Uterus (tissue), 4 donors: Measurements from ENCODE around the gene GINM1. TPM values are rescaled to one million over a fixed set of nuclear protein-coding genes. Genes with fewer than 3 reads are reported as not detected.
A peak's percentile ranks its signal among the peaks of the same experiment; 100 is the strongest.

ENCODE experiments used
- DNase-seq, 2 donors: peaks; one replicate each; pipeline ENCODE4 v3.0.0-alpha.2; 2019 to 2020
- H3K27ac ChIP-seq, 2 donors: fragments of 200-600 bp; sonication (generic); 1 replicate in 1 of 2; 2 replicates in 1 of 2; pipeline ENCODE4 v1.5.1; 2016 to 2018
- H3K27me3 ChIP-seq, 2 donors: fragments of 200-600 bp; sonication (generic); one replicate each; pipeline ENCODE4 v1.5.1; 2018 to 2019; ENCODE audit warnings: control low read depth in 1 of 2
- H3K36me3 ChIP-seq, 2 donors: fragments of 200-600 bp; sonication (generic); one replicate each; pipeline ENCODE4 v1.5.1; 2019; ENCODE audit warnings: control low read depth in 1 of 2
- H3K4me1 ChIP-seq, 2 donors: fragments of 200-600 bp; sonication (generic); one replicate each; pipeline ENCODE4 v1.5.1; 2018 to 2019; ENCODE audit warnings: control low read depth in 1 of 2
- H3K4me3 ChIP-seq, 2 donors: fragments of 200-600 bp; sonication (generic); 1 replicate in 1 of 2; 2 replicates in 1 of 2; pipeline ENCODE4 v1.5.1; 2018 to 2019; ENCODE audit warnings: mild to moderate bottlenecking in 1 of 2
- H3K9me3 ChIP-seq, 2 donors: fragments of 200-600 bp; sonication (generic); one replicate each; pipeline ENCODE4 v1.5.1; 2019; ENCODE audit warnings: control low read depth in 1 of 2
- CTCF ChIP-seq, 4 experiments: fragments of 200-600 bp in 2 of 4; fragments of 450-650 bp in 2 of 4; sonication (generic) in 2 of 4; IDR thresholded peaks; one replicate each; pipeline ENCODE4 v1.5.1; 2016 to 2019; ENCODE audit warnings: antibody characterized with exemption in 4 of 4, mild to moderate bottlenecking in 2 of 4, moderate library complexity in 1 of 4
- POLR2A ChIP-seq, 2 donors: fragments of 450-650 bp; IDR thresholded peaks; one replicate each; pipeline ENCODE4 v1.6.1; 2016; ENCODE audit warnings: antibody characterized with exemption in 2 of 2, mild to moderate bottlenecking in 1 of 2, moderate library complexity in 1 of 2
- intact Hi-C: fragments of 100-400 bp; cut with DNase I; formaldehyde crosslinking; loops from one replicate; pipeline ENCODE4 v1.15.1; 2023; ENCODE audit warnings: low total_unique reads
- total RNA-seq, 4 donors: library from RNA; depleted of rRNA in 3 of 4; stranded (reverse); fragments of >200 nt in 3 of 4; gene quantifications; one replicate each; pipeline versions ENCODE4 v1.1.0 to v1.2.4, GENCODE V29; 2014 to 2023
- donor health status: DM: yes; HTN: yes; CAD: no.

Gene GINM1
- total RNA-seq, 4 donors from 2014 or later, result 16.1 to 83.7 (median 75.3) TPM

DNA sequence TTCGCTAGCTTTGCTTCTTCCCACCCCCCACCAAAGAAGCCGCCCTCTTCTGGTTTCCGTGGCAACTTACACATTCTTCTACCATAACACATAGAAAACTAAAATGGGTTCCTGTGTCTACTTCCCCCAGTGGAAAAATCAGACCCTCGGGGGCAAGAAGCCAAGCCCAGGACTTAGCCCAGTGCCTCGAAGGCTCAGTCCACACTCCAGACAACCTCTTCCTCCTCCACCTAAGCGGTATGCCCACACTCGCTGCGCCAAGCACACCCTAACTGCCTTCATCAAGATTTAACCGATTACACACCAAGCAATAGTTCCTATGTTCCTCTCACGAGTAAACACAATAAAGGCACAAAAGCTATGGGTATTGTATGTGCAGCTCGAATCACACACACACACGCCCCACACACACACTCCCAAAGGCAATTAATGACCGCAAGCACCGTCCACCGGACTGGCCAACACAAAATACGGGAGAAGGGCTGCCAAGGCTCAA, 20.9 kb upstream of the GINM1 start:
- no peaks in the 10 kb centered on the region for H3K9me3 ChIP-seq
- H3K4me3 ChIP-seq, result peak overlapping the region; percentile 59 to 75
- peak; percentile 41 to 42 for DNase-seq
- intact Hi-C loops, result no loop called here
- TF ChIP-seq CTCF (IDR thresholded peaks at IDR 0.05), result no peak
- no peak for TF ChIP-seq POLR2A (IDR thresholded peaks at IDR 0.05)
- H3K27ac ChIP-seq, result peak overlapping the region; percentile 83 to 92
- no peaks in the 10 kb centered on the region for H3K36me3 ChIP-seq
- peaks cover 0 to 8% of the 10 kb centered on the region in 2 donors for H3K4me1 ChIP-seq
- H3K27me3 ChIP-seq, result no peaks in the 10 kb centered on the region

- intact Hi-C loops, result no loop called here
- DNase-seq, result peak; percentile 96 to 97
- Histone ChIP-seq H3K9me3 (no peaks in the 10 kb centered on the region), H3K4me3 (peak within 1 kb of the TSS; percentile 59 to 75), H3K27ac (peak within 1 kb of the TSS; percentile 83 to 92), H3K4me1 (peaks cover 0 to 8% of the 10 kb centered on the region in 2 donors), H3K27me3 (no peaks in the 10 kb centered on the region), H3K36me3 (no peaks in the 10 kb centered on the region)
- peak; percentile 68 to 90 for TF ChIP-seq POLR2A (IDR thresholded peaks at IDR 0.05)
- peak; percentile 70 to 83 (median 82) for TF ChIP-seq CTCF (IDR thresholded peaks at IDR 0.05)
These were observed 20.3 kb upstream of the GINM1 start, which contains the start of gene PPIL4 for GRCh38 chr6:149545754-149546471. PPIL4 (minus strand) TSS chr6:149546043; CDS start chr6:149546005, 38 bp downstream.

- H3K27ac ChIP-seq, result no peak overlapping the region
- no peaks in the 10 kb centered on the region for H3K9me3 ChIP-seq
- DNase-seq, result no peak
- no peaks in the 10 kb centered on the region for H3K36me3 ChIP-seq
- intact Hi-C loops, result no loop called here
- H3K4me1 ChIP-seq, result no peaks in the 10 kb centered on the region
- no peak overlapping the region for H3K4me3 ChIP-seq
- H3K27me3 ChIP-seq, result no peaks in the 10 kb centered on the region
- no peak for TF ChIP-seq POLR2A (IDR thresholded peaks at IDR 0.05)
These were observed 14.3 kb upstream of the GINM1 start for GRCh38 chr6:149551920-149552319.

- intact Hi-C loops, result no loop called here
- Histone ChIP-seq H3K36me3 (no peaks in the 10 kb centered on the region), H3K4me1 (no peaks in the 10 kb centered on the region), H3K27ac (no peak overlapping the region), H3K27me3 (no peaks in the 10 kb centered on the region), H3K9me3 (no peaks in the 10 kb centered on the region), H3K4me3 (no peak overlapping the region)
- TF ChIP-seq CTCF (IDR thresholded peaks at IDR 0.05), result no peak
- no peak for TF ChIP-seq POLR2A (IDR thresholded peaks at IDR 0.05)
- no peak for DNase-seq
These were observed 8.1 kb upstream of the GINM1 start for GRCh38 chr6:149558029-149558428.

DNA sequence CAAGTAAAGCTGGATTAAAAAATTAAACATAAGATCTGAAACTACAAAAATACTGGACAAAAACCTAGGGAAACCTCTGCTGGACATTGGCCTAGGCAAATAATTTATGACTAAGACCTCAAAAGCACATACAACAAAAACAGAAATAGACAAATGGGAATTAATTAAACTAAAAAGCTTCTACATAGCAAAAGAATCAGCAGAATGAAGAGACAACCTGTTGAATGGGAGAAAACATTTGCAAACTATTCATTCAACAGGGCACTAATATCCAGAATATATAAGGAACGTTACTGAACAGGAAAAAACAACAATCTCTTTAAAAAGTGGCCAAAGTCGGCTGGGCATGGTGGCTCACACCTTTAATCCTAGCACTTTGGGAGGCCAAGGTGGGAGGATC, 6.8 kb upstream of the GINM1 start:
- Histone ChIP-seq H3K36me3 (no peaks in the 10 kb centered on the region), H3K4me3 (no peak overlapping the region), H3K4me1 (no peaks in the 10 kb centered on the region), H3K27ac (no peak overlapping the region), H3K9me3 (no peaks in the 10 kb centered on the region), H3K27me3 (no peaks in the 10 kb centered on the region)
- DNase-seq, result no peak
- TF ChIP-seq POLR2A (IDR thresholded peaks at IDR 0.05) (no peak), CTCF (IDR thresholded peaks at IDR 0.05) (no peak)
- intact Hi-C loops, result no loop called here
